Adipocyte (in vitro differentiated cells): Measurements from ENCODE around the gene KCNJ11.

ENCODE experiments used
- DNase-seq: peaks from one replicate; pipeline ENCODE4 v3.0.0-alpha.2; 2015; ENCODE audit warnings: low read depth
- H3K27me3 ChIP-seq: replicated peaks from 2 replicates; pipeline ENCODE4 v1.7.0; 2013; ENCODE audit warnings: mild to moderate bottlenecking, low read length, moderate library complexity; ENCODE audit not compliant: control insufficient read depth, insufficient read depth
- H3K36me3 ChIP-seq: 2 replicates; pipeline ENCODE4 v1.7.0; 2013; ENCODE audit warnings: low read length, mild to moderate bottlenecking, moderate library complexity; ENCODE audit not compliant: control insufficient read depth, insufficient read depth, severe bottlenecking
- H3K4me1 ChIP-seq: 2 replicates; pipeline ENCODE4 v1.7.0; 2013; ENCODE audit warnings: mild to moderate bottlenecking, low read length, moderate library complexity; ENCODE audit not compliant: control insufficient read depth, insufficient read depth
- H3K4me3 ChIP-seq: 2 replicates; pipeline ENCODE4 v1.7.0; 2013; ENCODE audit warnings: mild to moderate bottlenecking, low read length, moderate library complexity
- H3K9ac ChIP-seq: 2 replicates; pipeline ENCODE4 v1.7.0; 2013; ENCODE audit warnings: mild to moderate bottlenecking, low read length, moderate library complexity
- H3K9me3 ChIP-seq: 2 replicates; pipeline ENCODE4 v1.7.0; 2013; ENCODE audit warnings: mild to moderate bottlenecking, low read length, moderate library complexity; ENCODE audit not compliant: control insufficient read depth

KCNJ11 gene

DNA sequence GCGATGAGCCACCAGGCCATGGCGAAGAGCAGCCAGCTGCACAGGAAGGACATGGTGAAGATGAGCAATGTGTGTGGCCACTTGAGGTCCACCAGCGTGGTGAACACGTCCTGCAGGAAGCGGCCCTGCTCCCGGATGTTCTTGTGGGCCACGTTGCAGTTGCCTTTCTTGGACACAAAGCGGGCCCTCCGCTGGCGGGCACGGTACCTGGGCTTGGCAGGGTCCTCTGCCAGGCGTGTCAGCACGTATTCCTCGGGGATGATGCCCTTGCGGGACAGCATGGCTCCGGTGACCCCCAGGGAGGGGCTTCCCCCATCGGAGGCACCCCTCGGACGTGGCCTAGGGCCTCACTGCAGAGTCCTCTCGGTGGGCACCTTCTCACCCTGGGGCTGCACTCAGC, 648 bp downstream of the KCNJ11 start:
- no peak for DNase-seq
- Histone ChIP-seq H3K36me3 (no peaks in the 10 kb centered on the region), H3K4me1 (peaks cover 1% of the 10 kb centered on the region), H3K9ac (no peak overlapping the region), H3K4me3 (no peak overlapping the region), H3K27me3 (peaks cover 35% of the 10 kb centered on the region), H3K9me3 (no peaks in the 10 kb centered on the region)

GRCh38 chr11:17387254-17387653, 1.2 kb downstream of the KCNJ11 start:
- no peak for DNase-seq

GRCh38 chr11:17386331-17387084, 2.0 kb downstream of the KCNJ11 start:
- Histone ChIP-seq H3K27me3 (peaks cover 32% of the 10 kb centered on the region), H3K4me1 (peaks cover 11% of the 10 kb centered on the region), H3K4me3 (no peak overlapping the region), H3K9me3 (no peaks in the 10 kb centered on the region), H3K36me3 (no peaks in the 10 kb centered on the region), H3K9ac (no peak overlapping the region)
- peak; percentile 57 for DNase-seq

More at GRCh38 chr11:17387254-17387653, 1.2 kb downstream of the KCNJ11 start:
- Histone ChIP-seq H3K9me3 (no peaks in the 10 kb centered on the region), H3K9ac (no peak overlapping the region), H3K4me1 (peaks cover 7% of the 10 kb centered on the region), H3K4me3 (no peak overlapping the region), H3K27me3 (peaks cover 35% of the 10 kb centered on the region), H3K36me3 (no peaks in the 10 kb centered on the region)

GRCh38 chr11:17385926-17386325, 2.5 kb downstream of the KCNJ11 start:
- Histone ChIP-seq H3K36me3 (no peaks in the 10 kb centered on the region), H3K4me1 (peaks cover 14% of the 10 kb centered on the region), H3K4me3 (no peak overlapping the region), H3K9me3 (no peaks in the 10 kb centered on the region), H3K27me3 (peaks cover 31% of the 10 kb centered on the region), H3K9ac (no peak overlapping the region)
- no peak for DNase-seq

GRCh38 chr11:17385492-17385891, 3.0 kb downstream of the KCNJ11 start:
- no peak for DNase-seq
- H3K4me1 ChIP-seq = peaks cover 14% of the 10 kb centered on the region
- H3K9ac ChIP-seq = no peak overlapping the region
- no peak overlapping the region for H3K4me3 ChIP-seq
- H3K27me3 ChIP-seq = peaks cover 26% of the 10 kb centered on the region
- H3K9me3 ChIP-seq = no peaks in the 10 kb centered on the region
- no peaks in the 10 kb centered on the region for H3K36me3 ChIP-seq

DNA sequence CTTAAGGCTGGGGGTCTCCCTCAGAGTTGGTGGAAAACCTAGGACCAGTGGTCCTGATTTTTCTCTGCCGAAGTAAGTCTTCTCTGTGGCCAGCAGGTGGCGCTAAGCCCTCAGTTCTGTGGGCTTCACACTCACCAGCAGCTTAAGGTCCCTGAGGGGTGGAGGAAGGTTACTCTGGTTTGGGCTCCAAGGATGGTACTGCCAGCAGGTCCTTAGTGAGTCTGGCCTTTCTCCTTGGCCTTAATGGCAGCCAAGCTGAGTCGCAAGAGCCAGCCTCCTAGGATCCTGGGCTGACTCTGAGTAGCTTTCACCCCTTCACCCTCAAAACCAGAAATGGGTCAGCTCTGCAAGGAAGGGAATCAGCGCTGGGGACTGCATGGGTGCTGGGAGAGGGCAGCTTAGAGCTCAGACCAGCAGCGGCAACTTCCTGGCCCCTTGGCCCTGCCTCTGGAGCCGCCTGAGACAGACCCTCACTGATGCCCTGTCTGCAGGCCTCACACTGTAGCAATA, 4.4 kb downstream of the KCNJ11 start:
- H3K27me3 ChIP-seq = peaks cover 15% of the 10 kb centered on the region
- no peak overlapping the region for H3K4me3 ChIP-seq
- DNase-seq = peak; percentile 91
- no peaks in the 10 kb centered on the region for H3K9me3 ChIP-seq
- peaks cover 14% of the 10 kb centered on the region for H3K4me1 ChIP-seq
- H3K36me3 ChIP-seq = peaks cover 4% of the 10 kb centered on the region
- peak overlapping the region; percentile 8 for H3K9ac ChIP-seq

DNA sequence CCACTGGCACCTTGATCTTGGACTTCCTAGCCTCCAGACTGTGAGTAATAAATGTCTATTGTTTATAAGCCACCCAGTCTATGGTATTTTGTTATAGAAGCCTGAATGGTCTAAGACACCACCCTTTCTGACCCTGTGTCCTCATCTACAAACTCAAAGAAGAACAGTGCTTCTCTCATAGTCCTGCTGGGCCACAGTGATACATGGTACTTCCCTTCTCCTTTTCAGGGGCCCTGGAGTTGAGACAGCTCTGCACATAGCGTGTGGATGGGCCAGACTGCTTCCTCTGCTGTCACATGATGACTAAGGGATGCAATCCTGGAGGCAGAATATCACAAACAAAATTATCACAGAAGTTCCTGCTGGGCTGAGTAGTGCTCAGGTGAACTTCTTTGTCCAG, 5.0 kb downstream of the KCNJ11 start:
- Histone ChIP-seq H3K4me3 (no peak overlapping the region), H3K4me1 (peaks cover 14% of the 10 kb centered on the region), H3K9me3 (no peaks in the 10 kb centered on the region), H3K9ac (no peak overlapping the region), H3K36me3 (peaks cover 8% of the 10 kb centered on the region), H3K27me3 (peaks cover 15% of the 10 kb centered on the region)
- DNase-seq = no peak

- Histone ChIP-seq H3K27me3 (peaks cover 6% of the 10 kb centered on the region), H3K9ac (no peak overlapping the region), H3K9me3 (no peaks in the 10 kb centered on the region), H3K4me1 (peaks cover 14% of the 10 kb centered on the region), H3K36me3 (peaks cover 15% of the 10 kb centered on the region), H3K4me3 (no peak overlapping the region)
- DNase-seq = no peak
These were observed 6.3 kb downstream of the KCNJ11 start for GRCh38 chr11:17382046-17382728.

DNA sequence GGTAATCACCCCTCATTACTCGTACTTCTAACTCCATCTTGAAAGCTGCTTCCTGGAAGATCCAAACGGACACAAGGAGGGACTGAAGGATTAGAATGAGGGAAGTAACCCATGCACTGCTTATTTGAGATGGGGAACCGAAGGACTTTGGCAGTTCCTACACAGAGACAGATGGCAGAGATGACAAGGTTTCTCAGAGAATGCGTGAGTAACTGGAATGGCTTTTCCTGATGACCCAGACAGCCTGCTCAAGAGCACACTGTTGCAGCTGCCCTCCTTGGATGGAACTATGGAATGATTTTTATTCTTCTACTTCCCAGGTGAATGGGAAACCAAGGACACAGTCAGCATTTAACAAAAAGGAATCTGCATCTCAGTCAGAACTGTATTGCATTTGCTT, 7.3 kb downstream of the KCNJ11 start:
- Histone ChIP-seq H3K27me3 (peaks cover 6% of the 10 kb centered on the region), H3K9ac (no peak overlapping the region), H3K9me3 (no peaks in the 10 kb centered on the region), H3K4me3 (no peak overlapping the region), H3K4me1 (peaks cover 14% of the 10 kb centered on the region), H3K36me3 (peaks cover 24% of the 10 kb centered on the region)
- DNase-seq = no peak

DNA sequence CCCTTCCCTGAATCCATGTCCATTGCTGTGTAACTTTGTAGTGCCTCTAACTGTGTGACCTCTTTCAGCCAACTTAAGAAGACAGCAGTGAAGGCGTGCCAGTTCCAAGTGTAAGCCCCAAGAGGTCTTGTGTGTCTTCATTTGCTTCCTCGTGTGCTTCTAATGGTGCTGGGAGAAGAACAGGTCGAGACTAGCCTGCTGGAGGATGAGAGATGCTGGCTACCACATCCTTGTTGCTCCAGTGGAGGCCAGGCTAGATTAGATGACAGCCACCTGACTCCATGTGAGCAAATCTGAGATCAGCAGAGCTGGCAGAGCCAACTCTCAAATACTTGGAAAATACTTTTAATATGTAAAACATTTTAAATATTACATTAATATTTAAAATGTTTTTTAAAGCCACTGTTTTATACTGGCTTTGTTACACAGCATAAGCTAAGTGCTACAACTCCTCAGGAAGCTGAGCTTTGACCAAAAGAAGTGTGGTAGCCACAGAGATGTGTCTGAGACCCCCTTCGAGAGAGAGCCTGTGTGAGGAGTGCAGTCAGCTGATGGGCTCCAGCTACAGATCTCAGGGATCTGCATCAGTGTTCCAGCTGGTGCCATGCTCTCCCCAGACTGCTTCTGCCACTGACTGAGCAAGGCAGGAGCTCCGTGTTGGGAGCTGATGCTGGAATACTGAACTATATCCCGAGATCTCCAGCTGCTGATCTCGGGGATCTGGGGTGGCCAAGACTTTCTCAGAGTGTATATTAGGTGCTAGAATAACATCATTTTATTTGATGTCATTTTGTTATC, 8.9 kb downstream of the KCNJ11 start:
- Histone ChIP-seq H3K4me1 (peaks cover 14% of the 10 kb centered on the region), H3K27me3 (no peaks in the 10 kb centered on the region), H3K4me3 (no peak overlapping the region), H3K36me3 (peaks cover 38% of the 10 kb centered on the region), H3K9ac (no peak overlapping the region), H3K9me3 (no peaks in the 10 kb centered on the region)
- DNase-seq = no peak

DNA sequence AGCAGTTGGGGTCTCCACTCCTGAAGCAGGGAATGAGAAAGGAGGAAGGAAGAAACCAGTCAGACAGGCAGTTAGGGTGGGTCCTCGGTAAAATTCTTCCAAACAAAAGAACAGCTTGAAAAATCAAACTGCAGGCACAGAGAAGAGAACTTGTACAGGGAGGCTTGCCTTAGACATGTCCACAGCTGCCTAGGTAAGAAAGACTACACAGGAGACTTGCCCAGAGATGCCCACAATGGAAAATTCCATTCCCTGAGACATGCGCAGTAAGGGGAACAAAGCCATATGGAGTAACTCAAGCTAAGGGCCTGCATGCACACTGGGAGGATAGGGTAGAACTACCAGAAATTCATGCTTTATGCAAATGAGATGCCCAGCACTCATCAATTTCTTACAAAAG, 9.8 kb downstream of the KCNJ11 start:
- Histone ChIP-seq H3K36me3 (peaks cover 47% of the 10 kb centered on the region), H3K27me3 (no peaks in the 10 kb centered on the region), H3K9ac (no peak overlapping the region), H3K4me1 (peaks cover 14% of the 10 kb centered on the region), H3K4me3 (no peak overlapping the region), H3K9me3 (peaks cover 4% of the 10 kb centered on the region)
- no peak for DNase-seq
